CD4-positive, alpha-beta T cell treated with Interleukin-2 at 100 ng/mL for 4 hours (primary cell): Measurements from ENCODE around the gene RNF13.

Experiments
- DNase-seq: peaks from one replicate; pipeline ENCODE4 v3.0.0-alpha.2; 2020; ENCODE audit warnings: low spot score

RNF13 gene

GRCh38 chr3:149998946-149999345 lies 185.9 kb downstream of the RNF13 start:
- DNase-seq = no peak

DNA sequence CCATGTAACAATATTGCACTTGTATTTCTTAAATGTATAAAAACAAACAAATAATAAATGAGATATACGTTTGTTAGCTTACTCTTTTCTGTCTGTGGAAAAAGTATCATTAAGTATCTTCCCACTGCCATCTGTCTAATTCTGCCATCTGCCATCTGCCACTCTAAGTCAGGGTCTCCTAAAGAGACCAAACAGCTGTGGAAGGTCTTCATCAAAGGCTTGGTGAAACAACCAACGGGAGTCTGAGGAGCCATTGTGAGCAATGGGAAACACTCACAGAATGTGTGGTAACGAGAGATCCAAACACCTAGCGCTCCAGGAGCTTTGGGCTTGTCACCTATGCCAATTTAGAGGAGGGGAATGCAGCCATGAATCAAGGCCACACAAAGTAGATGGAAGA lies 186.4 kb downstream of the RNF13 start:
- no peak for DNase-seq

DNA sequence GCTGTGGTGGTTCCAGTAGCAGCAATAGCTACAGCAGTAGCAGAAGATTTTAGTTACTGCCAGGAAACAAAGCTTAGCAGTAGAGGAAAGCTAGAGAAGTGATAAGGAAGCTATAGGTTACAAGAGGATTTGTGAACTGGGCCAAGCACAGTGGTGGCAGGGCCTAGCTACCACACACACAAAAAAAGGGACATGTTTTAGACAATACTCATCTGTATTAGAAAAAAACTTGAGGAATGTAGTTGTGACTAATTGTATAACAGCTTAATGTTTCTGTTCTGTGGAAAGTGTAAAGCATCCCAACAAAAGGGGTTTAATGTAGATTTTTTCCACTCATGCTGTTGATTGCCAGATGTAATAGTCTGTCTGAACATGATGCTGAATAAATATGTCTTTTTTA lies 187.6 kb downstream of the RNF13 start:
- no peak for DNase-seq

- DNase-seq = no peak
These were observed 192.5 kb downstream of the RNF13 start for GRCh38 chr3:150005243-150006112.

DNA sequence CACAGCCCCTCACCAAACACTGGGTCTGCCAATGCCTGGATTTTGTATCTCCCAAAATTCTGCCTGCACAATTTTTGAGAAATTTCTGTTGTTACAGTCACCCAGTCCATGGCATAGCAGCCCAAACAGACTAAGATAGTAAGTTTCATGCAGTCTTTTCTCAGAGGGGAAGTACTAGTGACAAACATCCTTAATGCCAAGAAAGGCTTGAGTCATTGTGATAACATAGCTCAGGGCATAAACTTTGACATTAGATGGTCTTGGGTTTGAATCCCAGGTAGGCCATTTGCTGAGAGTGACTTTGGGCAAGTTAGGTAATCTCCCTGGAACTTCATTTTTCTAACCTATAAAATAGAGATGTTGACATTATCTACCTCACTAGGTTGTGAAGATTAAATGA lies 193.8 kb downstream of the RNF13 start:
- no peak for DNase-seq
